GM20000 (cell line): Measurements from ENCODE around the gene RADIL.

Experiments
- DNase-seq: peaks from one replicate; pipeline ENCODE4 v3.0.0; 2012; ENCODE audit warnings: low spot score
- CTCF ChIP-seq: IDR thresholded peaks from 2 replicates; pipeline ENCODE4 v1.5.1; 2012; ENCODE audit warnings: mild to moderate bottlenecking, control low read depth; ENCODE audit errors: extremely low read depth, missing control alignments

The RADIL gene

DNA sequence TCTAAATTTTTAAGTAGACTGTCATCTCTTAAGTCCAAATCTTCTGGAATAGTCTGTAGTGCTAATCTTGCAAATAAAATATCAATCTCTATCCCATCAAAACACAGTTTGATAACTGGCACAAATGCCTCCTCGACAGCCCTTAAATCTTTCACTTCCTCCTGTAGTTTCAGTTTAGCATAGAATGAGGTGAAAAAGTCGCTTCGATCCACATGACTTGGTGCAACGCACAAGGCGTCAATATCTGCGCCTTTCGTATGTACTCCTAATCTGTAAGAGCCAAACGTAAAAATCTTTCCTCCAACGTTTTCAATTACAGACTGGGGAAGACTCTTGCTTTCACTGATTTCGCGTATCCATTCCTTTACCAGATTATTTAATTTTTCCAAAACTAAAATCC is 22.3 kb downstream of the RADIL start:
- DNase-seq: no peak
- no peak for TF ChIP-seq CTCF

DNA sequence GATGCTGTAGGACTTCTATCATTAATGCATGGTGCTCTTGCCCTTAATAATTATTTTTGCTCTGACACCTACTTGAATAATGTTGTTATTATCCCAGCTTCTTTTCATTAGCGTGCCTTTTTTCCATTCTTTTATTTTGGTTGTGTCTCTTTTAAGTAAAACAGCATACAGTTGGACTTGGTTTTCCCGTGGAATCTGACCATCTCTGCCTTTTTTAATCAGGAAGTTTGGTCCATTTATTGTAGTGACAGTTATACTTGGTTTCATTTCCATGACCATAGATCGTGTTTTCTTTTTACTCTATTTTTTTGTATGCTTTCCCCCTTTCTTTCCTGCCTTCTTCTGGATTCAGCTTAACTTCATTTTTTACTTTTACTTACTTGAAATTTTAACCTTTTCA is 26.3 kb downstream of the RADIL start:
- DNase-seq: no peak
- TF ChIP-seq CTCF: no peak

GRCh38 chr7:4856336-4857057 is 27.0 kb downstream of the RADIL start:
- no peak for DNase-seq
- TF ChIP-seq CTCF: no peak

GRCh38 chr7:4854916-4855315 is 28.6 kb downstream of the RADIL start:
- TF ChIP-seq CTCF: no peak
- DNase-seq: no peak

GRCh38 chr7:4851459-4852422 is 31.8 kb downstream of the RADIL start:
- DNase-seq: no peak
- TF ChIP-seq CTCF: no peak

GRCh38 chr7:4850262-4850795 is 33.2 kb downstream of the RADIL start:
- no peak for DNase-seq
- TF ChIP-seq CTCF: no peak

DNA sequence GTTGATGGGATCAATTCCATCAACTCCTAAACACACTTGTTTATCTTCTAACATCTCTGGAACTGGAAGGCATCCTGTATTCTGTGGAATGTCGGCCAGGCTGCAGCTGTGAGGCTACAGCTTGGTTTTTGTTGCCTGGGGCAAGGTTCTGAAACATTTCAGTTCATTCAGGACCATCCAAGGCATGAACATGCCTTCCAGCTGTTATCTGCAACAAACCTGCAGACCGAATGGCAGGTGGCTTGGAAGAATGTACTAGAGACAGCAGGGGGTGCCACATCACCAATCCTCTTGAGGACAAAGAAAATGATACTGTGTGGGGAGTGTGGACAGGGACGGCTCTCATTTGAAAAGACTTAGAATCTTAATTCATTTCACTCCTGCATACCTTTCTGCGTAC is 34.1 kb downstream of the RADIL start:
- DNase-seq: peak; percentile 55
- TF ChIP-seq CTCF: no peak
